Astrocyte (in vitro differentiated cells and primary cell): ENCODE measurements around the gene MTFP1. TPM values are rescaled to one million over a fixed set of nuclear protein-coding genes. Genes with fewer than 3 reads are reported as not detected.

Experiments used
- DNase-seq: peaks from one replicate; pipeline ENCODE4 v3.0.0-alpha.2; 2010; ENCODE audit warnings: low read depth
- FAIRE-seq: peaks from 2 replicates; lab custom pipeline; 2011; peaks lifted over from hg19 to GRCh38; lab: Jason Lieb, UNC
- H2AFZ ChIP-seq: 2 replicates; pipeline ENCODE4 v1.6.0; 2012; ENCODE audit warnings: low read depth, low read length, inconsistent platforms
- H3K27ac ChIP-seq: 2 replicates; pipeline ENCODE4 v1.5.1; 2011; ENCODE audit warnings: low read depth, low read length, inconsistent platforms
- H3K27me3 ChIP-seq: 2 replicates; pipeline ENCODE4 v1.6.0; 2011; ENCODE audit warnings: low read length, inconsistent platforms; ENCODE audit not compliant: insufficient read depth
- H3K36me3 ChIP-seq: 2 replicates; pipeline ENCODE4 v1.5.1; 2011; ENCODE audit warnings: low read length, inconsistent platforms; ENCODE audit not compliant: insufficient read depth
- H3K4me1 ChIP-seq: 2 replicates; pipeline ENCODE4 v1.5.1; 2011; ENCODE audit warnings: low read length, inconsistent platforms; ENCODE audit not compliant: insufficient read depth
- H3K4me2 ChIP-seq: 2 replicates; pipeline ENCODE4 v1.6.0; 2012; ENCODE audit warnings: low read length, inconsistent platforms
- H3K4me3 ChIP-seq: 2 replicates; pipeline ENCODE4 v1.5.1; 2011; ENCODE audit warnings: low read depth, mild to moderate bottlenecking, low read length, inconsistent platforms; ENCODE audit not compliant: insufficient read depth
- H3K79me2 ChIP-seq: 2 replicates; pipeline ENCODE4 v1.6.0; 2012; ENCODE audit warnings: mild to moderate bottlenecking, low read length, inconsistent platforms; ENCODE audit not compliant: insufficient read depth
- H3K9ac ChIP-seq: 2 replicates; pipeline ENCODE4 v1.6.0; 2012; ENCODE audit warnings: mild to moderate bottlenecking, low read length, inconsistent platforms
- H3K9me3 ChIP-seq: 2 replicates; pipeline ENCODE4 v1.5.1; 2012; ENCODE audit warnings: low read depth, mild to moderate bottlenecking, low read length, inconsistent platforms; ENCODE audit not compliant: insufficient read depth
- H4K20me1 ChIP-seq: 2 replicates; pipeline ENCODE4 v1.6.0; 2012; ENCODE audit warnings: low read length, inconsistent platforms; ENCODE audit not compliant: insufficient read depth
- H3K27ac Mint-ChIP-seq: one replicate; pipeline ENCODE4 v1.8.0; 2021; ENCODE audit warnings: mild to moderate bottlenecking, mixed read lengths; ENCODE audit not compliant: unreplicated experiment
- H3K27me3 Mint-ChIP-seq: one replicate; pipeline ENCODE4 v1.8.0; 2021; ENCODE audit warnings: low read depth, mixed read lengths; ENCODE audit not compliant: unreplicated experiment
- H3K36me3 Mint-ChIP-seq: one replicate; pipeline ENCODE4 v1.8.0; 2021; ENCODE audit warnings: low read depth, mixed read lengths; ENCODE audit not compliant: unreplicated experiment
- H3K4me1 Mint-ChIP-seq: one replicate; pipeline ENCODE4 v1.8.0; 2021; ENCODE audit warnings: low read depth, mixed read lengths; ENCODE audit not compliant: unreplicated experiment
- H3K4me3 Mint-ChIP-seq: one replicate; pipeline ENCODE4 v1.8.0; 2021; ENCODE audit warnings: mild to moderate bottlenecking, moderate library complexity, mixed read lengths; ENCODE audit not compliant: unreplicated experiment
- H3K9me3 Mint-ChIP-seq: one replicate; pipeline ENCODE4 v1.8.0; 2021; ENCODE audit warnings: mild to moderate bottlenecking, mixed read lengths; ENCODE audit not compliant: unreplicated experiment
- EZH2 ChIP-seq: IDR thresholded peaks from 2 replicates; pipeline ENCODE4 v1.6.1; 2012; ENCODE audit warnings: mild to moderate bottlenecking, low read length, inconsistent platforms; ENCODE audit not compliant: insufficient read depth
- total RNA-seq: library from RNA; stranded (reverse); gene quantifications from 2 replicates; pipeline ENCODE4 v1.2.1, GENCODE V29; 2021
- TF ChIP-seq, protein P1 (sequence below): IDR thresholded peaks from 2 replicates; pipeline ENCODE4 v1.5.1; 2011; ENCODE audit warnings: low read depth, mild to moderate bottlenecking, inconsistent platforms, low read length, moderate library complexity; ENCODE audit not compliant: insufficient read depth

MTFP1 gene
- total RNA-seq, 1 donor from 2014 or later, result 13.0 TPM

DNA sequence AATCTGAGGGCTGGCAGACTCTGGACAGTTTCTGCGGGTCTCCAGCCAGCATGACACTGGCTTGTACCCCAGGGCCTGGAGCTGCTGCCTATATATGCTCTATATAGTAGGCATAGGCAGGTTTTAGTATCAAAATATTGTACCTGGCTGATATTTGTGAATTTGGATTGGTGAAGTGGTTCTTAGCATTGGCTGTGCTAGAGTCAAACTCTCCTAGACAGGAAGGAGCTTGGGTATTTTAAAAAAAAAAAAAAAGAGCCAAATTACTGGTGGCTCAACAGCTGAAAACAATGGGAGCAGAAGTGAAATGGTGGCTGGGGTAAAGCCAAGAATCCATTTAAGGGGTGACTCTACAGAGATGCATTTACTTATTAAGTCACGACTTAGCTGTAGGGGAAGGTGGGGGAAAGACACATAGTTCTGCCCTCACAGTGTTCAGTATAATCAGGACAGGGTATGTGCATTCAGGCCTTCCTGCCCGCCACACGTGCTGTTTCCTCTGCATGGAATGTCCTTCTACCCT lies 11.0 kb upstream of the MTFP1 start:
- Histone ChIP-seq H4K20me1 (no peaks in the 10 kb centered on the region), H3K4me3 (no peak overlapping the region), H3K4me2 (no peak overlapping the region), H3K27ac (no peak overlapping the region), H3K36me3 (peaks cover 61% of the 10 kb centered on the region), H3K9me3 (no peaks in the 10 kb centered on the region), H3K9ac (no peak overlapping the region), H3K79me2 (peaks cover 10% of the 10 kb centered on the region), H2AFZ (no peak overlapping the region), H3K27me3 (no peaks in the 10 kb centered on the region), H3K4me1 (no peaks in the 10 kb centered on the region)
- H3K36me3 Mint-ChIP-seq, result peaks cover 30% of the 10 kb centered on the region
- H3K4me1 Mint-ChIP-seq, result peaks cover 2% of the 10 kb centered on the region
- no peaks in the 10 kb centered on the region for H3K27me3 Mint-ChIP-seq
- no peak overlapping the region for H3K4me3 Mint-ChIP-seq
- TF ChIP-seq, protein P1, sequence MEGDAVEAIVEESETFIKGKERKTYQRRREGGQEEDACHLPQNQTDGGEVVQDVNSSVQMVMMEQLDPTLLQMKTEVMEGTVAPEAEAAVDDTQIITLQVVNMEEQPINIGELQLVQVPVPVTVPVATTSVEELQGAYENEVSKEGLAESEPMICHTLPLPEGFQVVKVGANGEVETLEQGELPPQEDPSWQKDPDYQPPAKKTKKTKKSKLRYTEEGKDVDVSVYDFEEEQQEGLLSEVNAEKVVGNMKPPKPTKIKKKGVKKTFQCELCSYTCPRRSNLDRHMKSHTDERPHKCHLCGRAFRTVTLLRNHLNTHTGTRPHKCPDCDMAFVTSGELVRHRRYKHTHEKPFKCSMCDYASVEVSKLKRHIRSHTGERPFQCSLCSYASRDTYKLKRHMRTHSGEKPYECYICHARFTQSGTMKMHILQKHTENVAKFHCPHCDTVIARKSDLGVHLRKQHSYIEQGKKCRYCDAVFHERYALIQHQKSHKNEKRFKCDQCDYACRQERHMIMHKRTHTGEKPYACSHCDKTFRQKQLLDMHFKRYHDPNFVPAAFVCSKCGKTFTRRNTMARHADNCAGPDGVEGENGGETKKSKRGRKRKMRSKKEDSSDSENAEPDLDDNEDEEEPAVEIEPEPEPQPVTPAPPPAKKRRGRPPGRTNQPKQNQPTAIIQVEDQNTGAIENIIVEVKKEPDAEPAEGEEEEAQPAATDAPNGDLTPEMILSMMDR, result no peak
- no peak for TF ChIP-seq EZH2
- no peak overlapping the region for H3K27ac Mint-ChIP-seq
- DNase-seq (no peak), FAIRE-seq (no peak)
- no peaks in the 10 kb centered on the region for H3K9me3 Mint-ChIP-seq

DNA sequence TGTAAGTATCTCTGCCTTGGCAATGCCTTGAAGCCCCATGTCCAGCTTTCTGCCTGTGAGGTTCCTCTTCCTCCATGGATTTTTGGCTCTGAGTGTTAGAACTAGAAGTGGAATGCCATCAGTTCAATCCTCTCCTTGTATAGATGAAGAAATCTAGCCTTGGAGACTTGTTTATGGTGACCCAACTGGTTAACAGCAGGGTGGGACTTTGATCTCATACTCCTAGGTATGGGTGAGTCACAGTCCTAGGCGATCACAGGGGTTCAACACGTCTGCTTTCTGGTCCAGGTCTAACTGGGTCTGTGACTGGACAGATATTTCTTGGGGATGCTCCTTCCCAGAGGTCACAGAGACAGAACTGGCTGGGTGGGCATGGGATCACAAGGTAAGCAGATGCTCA lies 9.2 kb upstream of the MTFP1 start:
- TF ChIP-seq EZH2, result no peak
- TF ChIP-seq, protein P1, result no peak
- Histone ChIP-seq H3K4me1 (peaks cover 15% of the 10 kb centered on the region), H3K4me2 (no peak overlapping the region), H3K4me3 (no peak overlapping the region), H3K36me3 (peaks cover 51% of the 10 kb centered on the region), H3K27me3 (no peaks in the 10 kb centered on the region), H3K9ac (no peak overlapping the region), H4K20me1 (no peaks in the 10 kb centered on the region), H3K27ac (no peak overlapping the region), H2AFZ (no peak overlapping the region), H3K79me2 (peaks cover 10% of the 10 kb centered on the region), H3K9me3 (no peaks in the 10 kb centered on the region)
- peaks cover 16% of the 10 kb centered on the region for H3K4me1 Mint-ChIP-seq
- peak overlapping the region; percentile 34 for H3K27ac Mint-ChIP-seq
- no peaks in the 10 kb centered on the region for H3K27me3 Mint-ChIP-seq
- H3K9me3 Mint-ChIP-seq, result no peaks in the 10 kb centered on the region
- H3K36me3 Mint-ChIP-seq, result peaks cover 26% of the 10 kb centered on the region
- no peak overlapping the region for H3K4me3 Mint-ChIP-seq
- FAIRE-seq (no peak), DNase-seq (no peak)

DNA sequence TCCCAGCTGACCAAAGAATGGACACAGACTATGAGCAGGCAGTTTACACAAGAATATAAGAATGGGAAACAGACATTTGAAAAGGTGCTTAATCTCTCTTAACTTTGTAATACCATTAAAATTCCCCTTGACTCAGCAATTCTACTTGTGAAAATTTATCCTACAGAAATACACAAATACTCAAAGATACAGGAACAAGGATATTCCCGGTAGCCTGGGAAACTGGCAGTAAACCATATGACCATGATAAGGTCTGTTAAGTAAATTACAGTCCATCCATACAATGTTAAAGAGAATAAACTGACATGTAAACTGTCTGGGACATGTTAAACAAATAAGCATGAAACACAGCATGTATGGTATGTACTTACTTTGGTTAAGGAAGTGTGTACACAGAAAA lies 8.7 kb upstream of the MTFP1 start:
- peak overlapping the region; percentile 34 for H3K27ac Mint-ChIP-seq
- Histone ChIP-seq H3K9me3 (no peaks in the 10 kb centered on the region), H3K9ac (no peak overlapping the region), H3K4me1 (peaks cover 19% of the 10 kb centered on the region), H3K27ac (no peak overlapping the region), H3K36me3 (peaks cover 51% of the 10 kb centered on the region), H3K27me3 (no peaks in the 10 kb centered on the region), H4K20me1 (no peaks in the 10 kb centered on the region), H3K4me2 (no peak overlapping the region), H2AFZ (no peak overlapping the region), H3K4me3 (no peak overlapping the region), H3K79me2 (peaks cover 8% of the 10 kb centered on the region)
- no peak for DNase-seq
- TF ChIP-seq, protein P1, result no peak
- no peak for TF ChIP-seq EZH2
- FAIRE-seq, result no peak
- H3K27me3 Mint-ChIP-seq, result no peaks in the 10 kb centered on the region
- H3K4me1 Mint-ChIP-seq, result peaks cover 21% of the 10 kb centered on the region
- H3K36me3 Mint-ChIP-seq, result peaks cover 24% of the 10 kb centered on the region
- H3K9me3 Mint-ChIP-seq, result no peaks in the 10 kb centered on the region
- H3K4me3 Mint-ChIP-seq, result no peak overlapping the region
